Measurements from ENCODE around the gene ST8SIA6.
"Not testable (repeated sequence)": the region's sequence is repeated elsewhere in the genome, so short reads cannot be mapped to it uniquely, and the experiment has no call there.

The ST8SIA6 gene

GRCh38 chr10:17452060-17452841, 2.1 kb downstream of the ST8SIA6 start:
- TF ChIP-seq CTCF (IDR thresholded peaks at IDR 0.05; ENCODE audit: low read depth, low read length, missing control alignments), result no peak
- H3K4me3 ChIP-seq (replicated peaks; ENCODE audit: low read depth, low read length), result no peak overlapping the region
- no peak for DNase-seq (ENCODE audit: extremely low read depth, low read depth)

- H3K4me3 ChIP-seq (replicated peaks; ENCODE audit: low read depth, low read length), result no peak overlapping the region
- no peak for DNase-seq (ENCODE audit: extremely low read depth, low read depth)
- TF ChIP-seq CTCF (IDR thresholded peaks at IDR 0.05; ENCODE audit: low read depth, low read length, missing control alignments), result no peak
Observed at GRCh38 chr10:17450024-17450423, 4.4 kb downstream of the ST8SIA6 start.

GRCh38 chr10:17445400-17445998, 8.9 kb downstream of the ST8SIA6 start:
- DNase-seq (ENCODE audit: extremely low read depth, low read depth), result no peak
- TF ChIP-seq CTCF (IDR thresholded peaks at IDR 0.05; ENCODE audit: low read depth, low read length, missing control alignments), result no peak
- H3K4me3 ChIP-seq (replicated peaks; ENCODE audit: low read depth, low read length), result no peak overlapping the region

- H3K4me3 ChIP-seq (replicated peaks; ENCODE audit: low read depth, low read length), result no peak overlapping the region
- DNase-seq (ENCODE audit: extremely low read depth, low read depth), result no peak
- no peak for TF ChIP-seq CTCF (IDR thresholded peaks at IDR 0.05; ENCODE audit: low read depth, low read length, missing control alignments)
Observed at GRCh38 chr10:17444388-17444714, 10.0 kb downstream of the ST8SIA6 start.

- DNase-seq (ENCODE audit: extremely low read depth, low read depth), result no peak
- H3K4me3 ChIP-seq (replicated peaks; ENCODE audit: low read depth, low read length), result no peak overlapping the region
- no peak for TF ChIP-seq CTCF (IDR thresholded peaks at IDR 0.05; ENCODE audit: low read depth, low read length, missing control alignments)
Observed at GRCh38 chr10:17443707-17444387, 10.5 kb downstream of the ST8SIA6 start.

GRCh38 chr10:17438583-17438982, 15.8 kb downstream of the ST8SIA6 start:
- no peak for DNase-seq (ENCODE audit: extremely low read depth, low read depth)
- no peak for TF ChIP-seq CTCF (IDR thresholded peaks at IDR 0.05; ENCODE audit: low read depth, low read length, missing control alignments)
- no peak overlapping the region for H3K4me3 ChIP-seq (replicated peaks; ENCODE audit: low read depth, low read length)

- DNase-seq (ENCODE audit: extremely low read depth, low read depth), result not testable (repeated sequence)
Observed at GRCh38 chr10:17436578-17436977, 17.8 kb downstream of the ST8SIA6 start.

More at GRCh38 chr10:17436578-17436977, 17.8 kb downstream of the ST8SIA6 start:
- H3K4me3 ChIP-seq (replicated peaks; ENCODE audit: low read depth, low read length), result not testable (repeated sequence)
